ENCODE measurements around the gene FBLN2. TPM values are rescaled to one million over a fixed set of nuclear protein-coding genes. Genes with fewer than 3 reads are reported as not detected.

FBLN2 gene
- total and polyA plus RNA-seq, 3 experiments from 2014 or later: 0.09 to 3.2 (median 0.18) TPM

DNA sequence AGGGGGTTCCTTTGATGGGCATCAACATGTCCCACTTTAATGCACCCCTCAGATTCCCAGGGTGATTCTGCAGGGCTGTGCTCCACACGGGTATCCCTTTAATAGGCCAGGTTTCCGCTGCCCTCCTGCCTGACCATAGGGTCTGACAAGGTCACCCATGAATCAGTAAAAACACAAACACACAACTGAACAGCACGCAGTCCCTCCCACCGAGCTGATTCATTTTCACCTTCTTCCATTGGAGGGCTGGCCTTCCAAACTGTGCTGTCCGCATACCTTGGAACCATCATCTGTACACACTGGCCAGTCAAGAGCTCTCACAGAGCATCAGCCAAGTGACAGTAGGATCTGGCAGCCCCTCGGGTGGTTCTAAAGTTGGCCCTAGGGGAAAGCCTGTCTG lies 93.7 kb downstream of the FBLN2 start:
- no peak overlapping the region for H3K27ac Mint-ChIP-seq
- POLR2A ChIA-PET: no interaction called here
- H3K4me3 Mint-ChIP-seq: no peak overlapping the region
- H3K4me3 ChIP-seq (ENCODE audit: low read length): no peak overlapping the region
- H3K4me1 ChIP-seq (ENCODE audit: insufficient read depth, low read length): peaks cover 5% of the 10 kb centered on the region
- DNase-seq: no peak
- peaks cover 10% of the 10 kb centered on the region for H3K27me3 ChIP-seq (ENCODE audit: insufficient read depth, low read length, poor library complexity, severe bottlenecking)
- no peaks in the 10 kb centered on the region for H3K9me3 ChIP-seq (ENCODE audit: low read length)
- H3K36me3 ChIP-seq (ENCODE audit: insufficient read depth, low read length): no peaks in the 10 kb centered on the region
- peaks cover 3 to 6% (median 5%) of the 10 kb centered on the region in 3 donors for H3K4me1 Mint-ChIP-seq
- no peak overlapping the region for H3K27ac ChIP-seq (ENCODE audit: low read depth, low read length)
- H3K9me3 Mint-ChIP-seq: no peaks in the 10 kb centered on the region
- H3K36me3 Mint-ChIP-seq: no peaks in the 10 kb centered on the region
- CTCF ChIA-PET: no interaction called here
- H3K27me3 Mint-ChIP-seq: peaks cover 18 to 28% of the 10 kb centered on the region in 2 donors

DNA sequence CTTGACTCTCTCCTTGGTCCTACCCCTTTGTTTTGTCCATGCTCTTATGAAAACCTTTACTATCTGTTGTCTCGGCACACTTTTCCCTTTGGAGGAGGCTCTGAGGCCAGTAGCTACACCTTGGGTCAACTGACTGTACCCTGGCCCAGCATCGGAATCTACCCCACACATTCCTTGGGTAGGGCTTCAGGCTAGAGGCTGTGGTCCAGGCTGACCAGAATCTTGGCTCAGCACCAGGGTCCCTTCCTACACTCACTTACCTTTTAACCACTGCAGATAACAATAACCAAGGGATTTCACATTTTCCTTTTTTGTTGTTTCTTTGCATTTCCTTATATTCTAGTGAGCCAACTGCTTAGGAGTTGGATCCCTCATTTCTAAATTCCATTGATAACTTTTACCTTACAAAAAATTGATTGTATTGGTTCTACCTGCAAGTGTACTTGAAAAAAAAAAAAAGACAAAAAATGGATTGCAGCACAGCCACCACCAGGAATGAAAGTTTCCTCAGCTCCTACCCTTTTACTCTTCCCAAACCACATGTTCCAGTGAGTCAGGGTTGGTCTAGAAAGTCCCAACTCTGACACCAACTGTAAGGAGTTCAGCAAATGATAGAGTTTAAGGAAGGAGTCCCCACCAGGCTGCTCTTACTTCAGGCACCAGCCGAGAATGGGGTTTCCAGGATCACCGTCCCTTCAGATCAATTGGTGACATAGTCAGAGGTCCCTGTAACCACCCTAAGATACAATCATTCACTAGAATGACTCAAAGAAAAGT lies 95.6 kb downstream of the FBLN2 start:
- H3K27me3 Mint-ChIP-seq: peaks cover 21 to 33% of the 10 kb centered on the region in 2 donors
- peaks cover 8 to 14% (median 13%) of the 10 kb centered on the region in 3 donors for H3K4me1 Mint-ChIP-seq
- H3K27me3 ChIP-seq (ENCODE audit: insufficient read depth, low read length, poor library complexity, severe bottlenecking): peaks cover 15% of the 10 kb centered on the region
- H3K4me3 Mint-ChIP-seq: no peak overlapping the region
- no peak for DNase-seq
- H3K9me3 Mint-ChIP-seq: no peaks in the 10 kb centered on the region
- H3K4me1 ChIP-seq (ENCODE audit: insufficient read depth, low read length): peaks cover 15% of the 10 kb centered on the region
- H3K36me3 ChIP-seq (ENCODE audit: insufficient read depth, low read length): no peaks in the 10 kb centered on the region
- POLR2A ChIA-PET: no interaction called here
- CTCF ChIA-PET: interaction anchor here (1.5 to 7.5 kb wide), 3 partner anchors 11 to 149 kb away, joined by 3 to 42 read pairs (median 7); no protein-coding TSS in a partner anchor
- no peaks in the 10 kb centered on the region for H3K9me3 ChIP-seq (ENCODE audit: low read length)
- H3K27ac ChIP-seq (ENCODE audit: low read depth, low read length): no peak overlapping the region
- no peak overlapping the region for H3K27ac Mint-ChIP-seq
- H3K4me3 ChIP-seq (ENCODE audit: low read length): no peak overlapping the region
- no peaks in the 10 kb centered on the region for H3K36me3 Mint-ChIP-seq

DNA sequence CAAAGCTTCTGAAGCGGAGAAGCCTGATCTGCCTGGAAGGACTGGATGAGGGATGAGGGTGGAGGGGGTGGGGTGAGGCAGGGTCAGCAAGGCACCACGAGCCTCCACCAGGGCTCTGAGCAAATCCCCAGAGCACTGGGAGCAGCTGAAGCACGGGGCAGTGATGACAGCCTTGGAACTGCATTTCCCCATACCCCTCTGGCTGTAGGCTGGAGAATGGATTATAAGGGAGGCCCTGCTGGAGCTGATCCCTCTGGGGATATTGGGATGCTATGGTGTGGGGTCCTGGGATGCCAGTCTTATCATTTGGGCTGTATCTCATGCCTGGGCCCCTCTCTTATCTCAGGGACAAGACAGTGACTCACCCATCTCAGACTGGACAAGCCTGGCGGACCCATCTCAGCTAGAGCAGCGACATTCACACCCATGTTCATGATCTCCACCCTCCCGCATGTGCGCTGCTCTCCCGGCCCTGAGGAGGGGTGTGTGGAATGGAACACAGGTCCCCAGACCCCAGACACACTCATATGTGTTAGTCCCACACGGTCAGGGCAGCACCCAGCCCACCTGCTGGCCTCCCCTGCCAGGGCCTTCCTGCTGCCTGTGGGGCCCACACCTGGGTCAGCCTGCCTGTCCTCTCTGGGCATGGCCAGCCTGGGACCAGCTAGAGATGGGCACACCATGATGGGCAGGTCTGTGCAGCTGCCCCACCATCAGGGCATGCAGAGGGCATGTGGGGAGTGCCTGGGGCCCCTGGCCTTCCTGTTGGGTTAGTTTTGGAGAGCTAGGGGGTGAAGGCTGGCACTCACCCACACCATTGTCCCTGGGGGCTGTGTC lies 97.1 kb downstream of the FBLN2 start:
- Mint-ChIP-seq H3K27me3 (peaks cover 23 to 33% of the 10 kb centered on the region in 2 donors), H3K27ac (no peak overlapping the region), H3K4me3 (no peak overlapping the region), H3K4me1 (peaks cover 15 to 22% (median 20%) of the 10 kb centered on the region in 3 donors), H3K9me3 (no peaks in the 10 kb centered on the region), H3K36me3 (no peaks in the 10 kb centered on the region)
- Histone ChIP-seq H3K9me3 (ENCODE audit: low read length) (no peaks in the 10 kb centered on the region), H3K36me3 (ENCODE audit: insufficient read depth, low read length) (no peaks in the 10 kb centered on the region), H3K27ac (ENCODE audit: low read depth, low read length) (no peak overlapping the region), H3K4me1 (ENCODE audit: insufficient read depth, low read length) (peaks cover 23% of the 10 kb centered on the region), H3K27me3 (ENCODE audit: insufficient read depth, low read length, poor library complexity, severe bottlenecking) (peaks cover 15% of the 10 kb centered on the region), H3K4me3 (ENCODE audit: low read length) (no peak overlapping the region)
- no peak for DNase-seq
- CTCF ChIA-PET: interaction anchor here (0.9 to 17.0 kb wide), 7 partner anchors 10 to 554 kb away, joined by 3 to 315 read pairs (median 36); partner anchors contain the start of gene WNT7A
- POLR2A ChIA-PET: no interaction called here

DNA sequence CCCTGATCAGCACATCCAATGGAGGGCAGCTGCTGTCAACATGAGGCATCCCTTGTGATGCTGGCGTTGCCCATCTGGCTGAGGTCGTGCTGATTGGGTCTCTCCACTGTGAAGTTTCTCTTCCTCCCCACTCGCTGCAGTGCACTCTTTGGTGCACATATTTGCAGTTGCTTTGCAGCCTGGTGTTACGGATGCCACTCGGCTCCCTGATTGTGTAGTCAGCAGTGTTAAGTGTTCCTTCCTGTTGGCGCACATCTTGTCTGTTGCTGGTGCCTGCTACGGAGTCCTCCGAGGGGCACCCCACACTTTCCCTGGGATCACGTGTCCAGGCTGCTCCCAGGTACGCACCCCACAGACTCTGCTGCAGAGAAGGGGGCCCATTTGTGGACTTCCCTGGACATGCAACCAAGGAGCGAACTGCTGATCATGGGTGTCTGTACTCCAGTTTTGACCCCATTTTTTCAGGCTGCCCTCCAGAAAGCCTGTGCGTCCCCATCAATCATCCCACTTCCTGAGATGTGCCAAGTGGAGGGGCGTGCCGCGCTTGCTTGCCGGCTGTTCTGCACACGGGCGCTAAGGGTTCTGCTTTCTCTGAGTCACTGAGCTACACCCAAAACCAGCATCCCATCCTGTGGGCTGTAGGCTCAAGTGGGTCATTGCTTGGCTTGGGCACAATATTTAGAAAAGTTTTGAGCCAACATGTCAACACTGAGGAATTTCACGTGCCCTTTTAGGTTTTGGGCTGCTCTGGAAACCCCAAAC lies 98.6 kb downstream of the FBLN2 start:
- Histone ChIP-seq H3K4me1 (ENCODE audit: insufficient read depth, low read length) (peaks cover 23% of the 10 kb centered on the region), H3K27me3 (ENCODE audit: insufficient read depth, low read length, poor library complexity, severe bottlenecking) (peaks cover 15% of the 10 kb centered on the region), H3K36me3 (ENCODE audit: insufficient read depth, low read length) (no peaks in the 10 kb centered on the region), H3K9me3 (ENCODE audit: low read length) (no peaks in the 10 kb centered on the region), H3K27ac (ENCODE audit: low read depth, low read length) (no peak overlapping the region), H3K4me3 (ENCODE audit: low read length) (no peak overlapping the region)
- ChIA-PET CTCF (interaction anchor here (0.7 to 17.0 kb wide), 17 partner anchors 10 to 556 kb away, joined by 3 to 315 read pairs (median 5); partner anchors contain the start of genes HDAC11 and WNT7A), POLR2A (no interaction called here)
- Mint-ChIP-seq H3K27ac (peak overlapping the region in 1 of 8 donors; percentile 56), H3K4me1 (peaks cover 20 to 26% (median 25%) of the 10 kb centered on the region in 3 donors), H3K36me3 (no peaks in the 10 kb centered on the region), H3K9me3 (no peaks in the 10 kb centered on the region), H3K27me3 (peaks cover 23 to 34% of the 10 kb centered on the region in 2 donors), H3K4me3 (peak overlapping the region in 2 of 7 donors; percentile 25 to 52)
- peak in 1 of 5 donors; percentile 14 for DNase-seq

DNA sequence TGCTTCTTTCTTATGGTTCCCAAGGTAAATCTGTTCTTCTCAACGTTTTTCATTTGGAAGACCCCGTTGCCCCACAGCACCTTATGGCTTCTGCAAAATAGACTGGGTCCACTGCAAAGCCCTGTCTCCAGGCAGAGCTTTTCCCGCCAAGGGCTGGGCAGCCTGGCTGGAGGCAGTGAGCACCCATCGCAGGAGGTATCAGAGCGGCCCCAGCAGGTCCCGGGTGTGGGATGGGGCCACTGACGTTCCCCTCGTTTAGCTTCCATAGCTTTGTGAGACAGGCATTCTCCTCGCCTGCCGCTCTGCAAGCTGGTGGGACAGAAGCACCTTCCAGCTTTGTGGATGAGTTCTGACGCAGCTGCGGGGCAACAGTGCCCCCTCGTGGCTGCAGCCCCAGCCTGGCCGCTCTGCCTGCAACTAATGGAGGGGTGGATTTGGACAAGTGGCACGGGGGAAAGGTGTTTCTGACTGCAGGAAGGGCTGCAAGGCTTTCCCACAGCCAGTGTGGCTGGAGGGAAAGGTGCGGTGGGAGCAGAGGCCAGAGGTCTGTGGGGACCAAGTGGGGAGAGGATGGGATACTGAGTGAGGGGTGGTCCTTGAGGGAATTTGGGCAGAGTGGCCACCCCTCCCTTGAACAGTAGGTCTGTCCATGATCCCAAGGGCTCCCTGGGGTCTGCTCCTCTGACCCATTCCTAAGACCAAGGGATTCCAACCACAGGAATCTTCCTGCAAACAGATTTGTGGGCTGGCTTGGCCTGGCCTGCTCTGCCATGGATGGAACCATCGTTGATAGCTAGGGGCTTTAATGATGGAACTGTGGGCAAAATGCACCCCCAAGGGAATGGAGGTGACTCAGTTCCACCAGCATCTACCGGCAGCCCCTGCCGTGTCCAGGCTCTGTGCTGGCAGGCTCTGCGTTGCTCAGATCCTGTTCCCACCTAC lies 99.4 kb downstream of the FBLN2 start:
- Histone ChIP-seq H3K4me3 (ENCODE audit: low read length) (no peak overlapping the region), H3K36me3 (ENCODE audit: insufficient read depth, low read length) (no peaks in the 10 kb centered on the region), H3K4me1 (ENCODE audit: insufficient read depth, low read length) (peaks cover 23% of the 10 kb centered on the region), H3K27ac (ENCODE audit: low read depth, low read length) (no peak overlapping the region), H3K9me3 (ENCODE audit: low read length) (no peaks in the 10 kb centered on the region), H3K27me3 (ENCODE audit: insufficient read depth, low read length, poor library complexity, severe bottlenecking) (peaks cover 12% of the 10 kb centered on the region)
- Mint-ChIP-seq H3K4me3 (peak overlapping the region in 2 of 7 donors; percentile 18 to 52), H3K36me3 (no peaks in the 10 kb centered on the region), H3K27me3 (peaks cover 23 to 35% of the 10 kb centered on the region in 2 donors), H3K27ac (peak overlapping the region in 2 of 8 donors; percentile 25 to 56), H3K9me3 (no peaks in the 10 kb centered on the region), H3K4me1 (peaks cover 26 to 33% (median 33%) of the 10 kb centered on the region in 3 donors)
- CTCF ChIA-PET: interaction anchor here (0.6 to 17.0 kb wide), 18 partner anchors 8 to 557 kb away, joined by 3 to 315 read pairs (median 6); partner anchors contain the start of genes HDAC11 and WNT7A
- DNase-seq: peak; percentile 61 to 77 (median 62)
- POLR2A ChIA-PET: no interaction called here

DNA sequence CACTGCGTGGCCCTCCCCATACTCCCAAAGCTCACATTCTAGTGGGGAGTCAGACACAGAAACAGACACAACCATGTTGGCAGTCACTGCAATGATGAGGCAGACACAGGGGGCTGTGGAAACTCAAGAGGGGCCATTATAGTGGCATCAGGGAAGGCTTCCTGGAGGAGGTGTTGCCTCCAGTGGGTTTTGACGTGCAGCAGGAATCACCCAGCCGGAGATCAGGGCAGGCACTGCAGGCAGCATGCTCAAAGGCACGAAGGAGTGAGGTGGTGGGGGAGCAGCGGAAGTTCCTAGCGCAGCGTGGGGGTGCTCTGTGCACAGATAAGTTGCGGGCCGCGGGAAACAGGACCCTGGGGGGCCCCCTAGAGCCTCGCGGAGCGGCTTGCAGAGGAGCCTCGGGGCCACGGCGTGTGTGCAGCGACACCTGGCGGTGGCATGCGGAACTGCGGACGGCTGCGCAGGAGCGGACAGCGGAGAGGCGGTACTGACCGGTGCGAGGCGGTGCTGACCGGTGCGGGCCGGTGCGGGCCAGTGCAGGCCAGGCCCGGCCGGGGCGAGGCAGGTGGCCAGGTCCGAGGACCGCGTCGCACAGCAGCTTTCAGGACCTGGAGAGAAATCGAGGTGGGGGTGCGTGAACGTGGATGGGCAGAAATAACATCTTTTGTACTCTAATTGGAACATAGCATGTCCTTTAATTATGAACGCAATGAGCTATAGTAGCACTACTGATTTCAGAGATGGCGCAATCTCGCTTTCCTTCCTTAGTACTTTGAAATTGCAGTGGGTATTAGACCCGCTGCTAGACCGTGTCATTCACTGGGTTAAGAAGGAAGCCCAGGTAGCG lies 101.5 kb downstream of the FBLN2 start:
- no peaks in the 10 kb centered on the region for H3K36me3 ChIP-seq (ENCODE audit: insufficient read depth, low read length)
- Mint-ChIP-seq H3K4me3 (peak overlapping the region; percentile 2 to 63 (median 36)), H3K36me3 (no peaks in the 10 kb centered on the region), H3K27ac (peak overlapping the region in 1 of 8 donors; percentile 33), H3K4me1 (peaks cover 41 to 48% (median 47%) of the 10 kb centered on the region in 3 donors), H3K9me3 (no peaks in the 10 kb centered on the region), H3K27me3 (peaks cover 23 to 36% of the 10 kb centered on the region in 2 donors)
- H3K4me1 ChIP-seq (ENCODE audit: insufficient read depth, low read length): peaks cover 37% of the 10 kb centered on the region
- CTCF ChIA-PET: interaction anchor here (0.7 to 17.0 kb wide), 14 partner anchors 10 to 559 kb away, joined by 3 to 315 read pairs (median 4); partner anchors contain the start of gene WNT7A
- H3K4me3 ChIP-seq (ENCODE audit: low read length): no peak overlapping the region
- H3K9me3 ChIP-seq (ENCODE audit: low read length): no peaks in the 10 kb centered on the region
- peaks cover 12% of the 10 kb centered on the region for H3K27me3 ChIP-seq (ENCODE audit: insufficient read depth, low read length, poor library complexity, severe bottlenecking)
- POLR2A ChIA-PET: no interaction called here
- DNase-seq: peak; percentile 66 to 85 (median 74)
- no peak overlapping the region for H3K27ac ChIP-seq (ENCODE audit: low read depth, low read length)

Data from CD8-positive, alpha-beta memory T cell (primary cell).